ENCODE results near the gene SENP5. TPM values are rescaled to one million over a fixed set of nuclear protein-coding genes. Genes with fewer than 3 reads are reported as not detected.

SENP5 gene
- 18.4 and 18.9 TPM in 2 replicates for total RNA-seq

GRCh38 chr3:196867507-196868296, at the start of gene SENP5:
SENP5 (plus strand) TSS chr3:196867920; CDS start chr3:196885182, 17,262 bp downstream.

GRCh38 chr3:196942226-196942914, 74.7 kb downstream of the SENP5 start, which contains the start of gene NCBP2:
NCBP2 (minus strand) TSS chr3:196942528; CDS start chr3:196942503, 25 bp downstream.

GRCh38 chr3:196968233-196969133, 100.8 kb downstream of the SENP5 start, which contains the start of gene PIGZ:
PIGZ (minus strand) TSS chr3:196968833; CDS start chr3:196952031, 16,802 bp downstream.

Other genes with a start within 250 kb of the SENP5 start
- gene NRROS, start 228.2 kb upstream of the SENP5 start, total RNA-seq: 0.65 and 2.2 TPM in 2 replicates
- 0.81 and 1.1 TPM in 2 replicates for gene CEP19, start 155.7 kb upstream of the SENP5 start, total RNA-seq
- 21.8 and 25.6 TPM in 2 replicates for gene PIGX, start 155.5 kb upstream of the SENP5 start, total RNA-seq
- 38.3 and 44.6 TPM in 2 replicates for gene PAK2, start 128.1 kb upstream of the SENP5 start, total RNA-seq
- gene NCBP2, start 74.6 kb downstream of the SENP5 start, total RNA-seq: 26.4 and 28.3 TPM in 2 replicates
- 0.98 and 6.6 TPM in 2 replicates for gene PIGZ, start 100.9 kb downstream of the SENP5 start, total RNA-seq
- gene MELTF, start 161.9 kb downstream of the SENP5 start, total RNA-seq: 15.3 and 19.4 TPM in 2 replicates